Measurements from ENCODE around the gene PFKFB3.

- TF ChIP-seq EZH2 (IDR thresholded peaks at IDR 0.05; ENCODE audit: insufficient read depth, poor library complexity, severe bottlenecking): no peak
- no peak for TF ChIP-seq EZH2phosphoT487 (IDR thresholded peaks at IDR 0.05; ENCODE audit: insufficient read depth, low read depth)
These were observed 14.2 kb downstream of the PFKFB3 start for GRCh38 chr10:6216916-6217315.
